SK-N-MC (cell line): ENCODE data around the gene USP46.

Experiments
- DNase-seq: peaks from one replicate; pipeline ENCODE4 v3.0.0-alpha.2; 2011; ENCODE audit warnings: low read depth, low spot score
- H3K27ac ChIP-seq: fragments of 200-600 bp; sonication (generic); 2 replicates; pipeline ENCODE4 v1.5.1; 2016; ENCODE audit warnings: mixed run types
- H3K36me3 ChIP-seq: fragments of 200-600 bp; sonication (generic); 2 replicates; pipeline ENCODE4 v1.6.1; 2017; ENCODE audit warnings: antibody characterized with exemption, low read length, mixed read lengths; ENCODE audit not compliant: insufficient read depth
- H3K4me3 ChIP-seq: fragments of 200-600 bp; sonication (generic); 2 replicates; pipeline ENCODE4 v1.5.1; 2016
- H3K9ac ChIP-seq: fragments of 200-600 bp; sonication (generic); 2 replicates; pipeline ENCODE4 v1.8.0; 2017; ENCODE audit warnings: mixed run types, mixed read lengths; ENCODE audit not compliant: insufficient read length
- H3K9me3 ChIP-seq: fragments of 200-600 bp; sonication (generic); 2 replicates; pipeline ENCODE4 v1.6.1; 2017; ENCODE audit warnings: low read depth, mild to moderate bottlenecking, antibody characterized with exemption, low read length, moderate library complexity, mixed read lengths
- EZH2 ChIP-seq: fragments of 200-600 bp; sonication (generic); IDR thresholded peaks from one replicate; pipeline ENCODE4 v1.6.1; 2017; ENCODE audit warnings: antibody characterized with exemption
- FOXP2 ChIP-seq: optimal IDR thresholded peaks from 2 replicates; pipeline ENCODE3; 2011; ENCODE audit warnings: mild to moderate bottlenecking, moderate library complexity; ENCODE audit not compliant: insufficient read depth; ENCODE audit errors: extremely low read length, control extremely low read depth
- POLR2AphosphoS5 ChIP-seq: IDR thresholded peaks from 2 replicates; pipeline ENCODE4 v1.6.1; 2012; ENCODE audit warnings: mild to moderate bottlenecking, low read depth, low read length, borderline replicate concordance

The USP46 gene

DNA sequence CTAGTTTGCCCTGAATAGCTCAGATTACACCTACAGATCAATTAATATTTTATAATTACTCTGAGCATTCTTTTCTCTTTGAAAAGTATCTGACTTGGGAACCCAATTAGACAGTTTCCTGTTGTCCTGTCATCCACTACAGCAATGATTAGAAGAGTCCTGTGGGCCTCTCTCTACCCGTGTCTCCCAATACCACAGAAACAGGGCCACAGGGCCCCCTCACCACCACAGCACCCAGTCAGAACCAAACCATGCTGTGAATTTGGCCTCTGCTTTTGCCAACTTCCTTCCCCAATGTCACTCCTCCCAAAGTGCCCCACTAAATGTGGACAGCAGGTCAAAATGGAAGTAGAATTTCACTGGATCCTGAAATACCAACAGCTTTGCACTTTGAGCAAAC is 10.3 kb downstream of the USP46 start:
- TF ChIP-seq POLR2AphosphoS5 (no peak), EZH2 (no peak), FOXP2 (no peak)
- Histone ChIP-seq H3K9me3 (no peaks in the 10 kb centered on the region), H3K4me3 (no peak overlapping the region), H3K9ac (no peak overlapping the region), H3K27ac (no peak overlapping the region), H3K36me3 (no peaks in the 10 kb centered on the region)
- DNase-seq = no peak

DNA sequence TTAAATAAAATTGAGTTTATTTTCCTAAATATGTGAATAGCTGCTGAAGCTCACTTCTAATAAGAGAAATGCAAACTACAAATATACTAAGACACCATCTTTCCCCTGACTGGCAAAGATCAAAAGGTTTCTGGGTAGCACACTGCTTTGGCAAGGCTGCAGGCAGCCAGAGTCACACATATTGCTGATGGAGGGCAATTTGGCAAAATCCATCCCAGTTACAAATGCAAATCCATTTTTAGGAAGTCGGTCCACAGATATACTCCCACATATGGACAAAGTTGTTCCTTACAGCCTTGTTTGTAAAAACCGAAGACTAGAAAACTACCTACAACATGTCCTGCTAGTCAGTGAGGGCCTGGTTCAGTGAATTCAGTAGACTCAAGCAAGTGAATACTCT is 12.4 kb downstream of the USP46 start:
- Histone ChIP-seq H3K9ac (no peak overlapping the region), H3K4me3 (no peak overlapping the region), H3K9me3 (no peaks in the 10 kb centered on the region), H3K27ac (no peak overlapping the region), H3K36me3 (no peaks in the 10 kb centered on the region)
- DNase-seq = no peak
- TF ChIP-seq POLR2AphosphoS5 = no peak
- TF ChIP-seq FOXP2 = no peak
- TF ChIP-seq EZH2 = no peak

DNA sequence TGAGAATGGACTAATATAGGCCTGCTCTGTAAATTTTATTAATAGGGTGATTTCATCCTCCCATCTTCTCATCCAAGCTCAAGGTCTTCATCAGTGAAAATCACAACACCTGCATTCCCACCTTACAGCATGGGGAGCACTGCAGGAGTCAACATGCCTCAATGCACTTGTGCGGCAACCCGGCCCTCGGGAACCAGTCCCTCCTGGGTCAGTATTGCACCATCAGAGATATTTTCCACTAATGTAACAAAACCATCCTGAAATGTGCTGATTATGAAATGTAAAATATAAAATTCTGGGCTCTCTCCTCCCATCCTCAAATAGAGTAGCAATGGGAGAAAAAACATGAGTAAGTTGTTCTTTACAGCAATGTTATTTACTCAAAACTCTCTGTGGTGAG is 13.0 kb downstream of the USP46 start:
- Histone ChIP-seq H3K4me3 (no peak overlapping the region), H3K9ac (no peak overlapping the region), H3K36me3 (no peaks in the 10 kb centered on the region), H3K9me3 (no peaks in the 10 kb centered on the region), H3K27ac (no peak overlapping the region)
- no peak for TF ChIP-seq FOXP2
- TF ChIP-seq POLR2AphosphoS5 = no peak
- DNase-seq = no peak

DNA sequence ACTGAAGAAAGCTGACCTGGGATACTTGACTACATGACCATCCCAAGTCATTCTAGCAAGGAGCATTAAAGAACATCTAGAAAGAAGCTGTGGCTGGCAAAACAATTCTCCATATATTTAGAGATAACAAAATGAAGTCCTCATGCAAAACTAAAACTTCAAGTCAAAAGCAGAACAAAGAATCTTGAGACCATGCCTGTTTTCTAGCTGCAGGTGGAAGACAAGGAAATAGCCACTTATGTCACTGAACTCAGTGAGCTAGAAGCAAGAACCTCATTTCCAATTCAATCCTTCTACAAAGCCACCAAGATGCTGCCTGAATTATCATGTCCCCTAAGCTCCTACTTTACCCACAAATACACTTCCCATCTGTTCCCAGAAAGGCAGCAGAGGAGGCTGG is 13.8 kb downstream of the USP46 start:
- H3K4me3 ChIP-seq = no peak overlapping the region
- no peak for TF ChIP-seq FOXP2
- TF ChIP-seq EZH2 = no peak
- TF ChIP-seq POLR2AphosphoS5 = no peak
- H3K9me3 ChIP-seq = no peaks in the 10 kb centered on the region
- no peak overlapping the region for H3K27ac ChIP-seq
- no peak overlapping the region for H3K9ac ChIP-seq
- H3K36me3 ChIP-seq = no peaks in the 10 kb centered on the region
- no peak for DNase-seq

DNA sequence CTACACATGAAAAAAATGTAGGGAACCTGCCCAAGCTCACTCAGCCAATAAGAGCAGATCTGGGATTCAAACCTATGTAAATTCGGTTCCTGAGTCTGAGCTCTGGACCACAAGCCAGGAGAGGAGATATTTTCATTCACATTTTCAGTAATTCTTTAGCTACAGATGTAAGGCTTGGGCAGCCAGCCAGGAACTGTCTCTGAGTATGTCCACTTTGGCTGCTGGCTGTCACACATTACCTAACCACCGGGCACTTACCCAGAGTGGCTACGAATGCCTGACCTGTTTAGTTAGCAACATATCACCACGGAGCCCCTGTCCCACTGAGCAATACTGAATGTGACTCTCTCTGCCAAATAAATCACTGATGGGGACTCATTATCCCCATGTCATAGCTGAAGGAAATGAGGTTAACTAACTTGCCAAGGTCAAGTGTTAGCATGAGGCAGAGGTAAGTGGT is 15.3 kb downstream of the USP46 start:
- H3K36me3 ChIP-seq = no peaks in the 10 kb centered on the region
- H3K4me3 ChIP-seq = no peak overlapping the region
- H3K27ac ChIP-seq = no peak overlapping the region
- no peak for DNase-seq
- TF ChIP-seq EZH2 (no peak), POLR2AphosphoS5 (no peak), FOXP2 (no peak)
- H3K9me3 ChIP-seq = no peaks in the 10 kb centered on the region
- no peak overlapping the region for H3K9ac ChIP-seq

DNA sequence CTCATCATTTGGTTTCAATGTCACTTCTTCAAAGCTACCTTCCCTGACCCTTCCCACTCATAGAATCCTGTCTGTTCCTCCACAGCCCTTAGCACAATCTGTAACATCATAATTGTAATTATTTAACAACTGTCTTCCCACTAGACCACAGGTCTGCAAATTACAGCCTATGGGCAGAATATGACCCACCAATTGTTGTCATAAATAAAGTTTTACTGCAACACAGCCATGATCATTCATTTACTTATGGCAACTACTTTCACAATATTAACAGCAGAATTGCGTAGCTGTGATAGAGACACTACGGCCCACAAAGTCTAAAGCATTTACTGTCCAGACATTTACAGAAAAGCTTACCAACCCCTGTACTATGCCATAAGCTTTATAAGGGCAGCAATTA is 15.9 kb downstream of the USP46 start:
- Histone ChIP-seq H3K36me3 (no peaks in the 10 kb centered on the region), H3K27ac (no peak overlapping the region), H3K9me3 (no peaks in the 10 kb centered on the region), H3K9ac (no peak overlapping the region), H3K4me3 (no peak overlapping the region)
- TF ChIP-seq EZH2 (no peak), POLR2AphosphoS5 (no peak), FOXP2 (no peak)
- DNase-seq = no peak

DNA sequence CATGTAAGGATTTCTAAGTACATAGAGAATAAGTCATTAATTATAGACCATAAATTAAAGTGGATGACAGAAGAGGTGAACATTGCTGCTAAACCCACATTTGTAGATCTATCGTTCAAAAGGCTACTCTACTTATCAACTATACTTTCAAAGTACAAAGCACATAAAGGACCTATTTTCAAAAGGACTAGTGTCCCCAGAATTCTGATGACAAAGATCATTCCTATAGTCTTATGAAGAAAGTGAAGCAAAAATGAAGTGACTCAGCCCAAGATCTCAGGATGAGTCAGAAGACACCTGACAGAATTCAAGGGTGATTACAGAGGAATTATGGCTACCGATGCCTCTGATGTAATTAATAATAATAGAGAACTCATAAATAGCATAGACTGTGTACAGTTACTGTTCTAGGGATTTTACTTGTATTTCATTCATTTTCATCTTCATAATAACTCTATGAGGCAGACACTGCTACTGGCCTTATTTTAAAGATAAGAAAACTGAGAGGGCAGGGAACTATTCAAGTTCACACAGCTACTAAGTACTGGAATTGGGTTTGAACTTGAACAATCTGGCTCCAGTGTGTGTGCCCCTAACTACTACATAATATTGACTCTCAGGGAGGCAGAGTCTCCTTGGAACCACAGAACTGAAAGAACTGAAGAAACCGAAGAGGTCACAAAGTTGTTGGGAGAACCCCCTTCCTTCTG is 17.1 kb downstream of the USP46 start:
- H3K36me3 ChIP-seq = no peaks in the 10 kb centered on the region
- H3K4me3 ChIP-seq = no peak overlapping the region
- DNase-seq = no peak
- H3K9ac ChIP-seq = no peak overlapping the region
- TF ChIP-seq POLR2AphosphoS5 (no peak), EZH2 (no peak), FOXP2 (no peak)
- H3K9me3 ChIP-seq = no peaks in the 10 kb centered on the region
- no peak overlapping the region for H3K27ac ChIP-seq

DNA sequence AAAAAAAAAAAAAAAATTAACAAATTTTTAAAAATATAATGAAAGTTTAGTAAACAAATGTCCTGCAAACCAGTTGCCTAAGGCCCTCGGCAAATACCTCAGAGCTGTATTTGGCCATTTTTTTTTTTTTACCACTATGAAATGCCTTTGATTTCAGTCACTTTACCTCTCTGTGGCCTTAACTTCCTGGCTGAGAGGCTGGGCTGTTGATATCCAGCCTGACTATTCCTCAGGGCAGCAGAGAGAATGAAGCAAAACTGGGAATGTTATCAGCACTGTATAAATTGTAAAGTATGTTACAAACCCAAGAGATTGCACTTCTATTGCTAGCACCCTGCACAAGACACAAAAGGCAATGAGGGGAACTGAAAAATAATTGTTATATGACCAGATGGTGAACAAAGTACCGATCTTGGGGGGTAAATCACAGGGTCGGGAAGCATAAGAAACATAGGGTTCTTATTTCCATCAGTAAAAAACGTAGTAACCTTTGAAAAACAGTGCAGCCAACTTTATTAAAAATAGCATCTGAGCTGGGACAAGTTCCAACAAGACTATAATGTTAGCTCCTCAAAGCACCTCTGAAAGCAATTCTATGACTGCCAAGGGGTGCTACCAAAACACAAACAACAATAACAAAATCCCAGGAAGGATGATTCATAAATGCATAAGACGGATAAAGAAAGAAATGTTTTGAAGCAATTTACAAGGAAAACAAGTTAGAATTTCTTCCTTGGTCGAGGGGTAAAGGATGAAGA is 18.1 kb downstream of the USP46 start:
- Histone ChIP-seq H3K27ac (no peak overlapping the region), H3K9ac (no peak overlapping the region), H3K4me3 (no peak overlapping the region), H3K9me3 (no peaks in the 10 kb centered on the region), H3K36me3 (no peaks in the 10 kb centered on the region)
- TF ChIP-seq FOXP2 (no peak), POLR2AphosphoS5 (no peak)
- no peak for DNase-seq
